ENCODE results near the gene CHTF8. TPM values are rescaled to one million over a fixed set of nuclear protein-coding genes. Genes with fewer than 3 reads are reported as not detected.

Gene CHTF8
- total RNA-seq, 4 donors from 2014 or later, result 95.8 to 124 (median 104) TPM

DNA sequence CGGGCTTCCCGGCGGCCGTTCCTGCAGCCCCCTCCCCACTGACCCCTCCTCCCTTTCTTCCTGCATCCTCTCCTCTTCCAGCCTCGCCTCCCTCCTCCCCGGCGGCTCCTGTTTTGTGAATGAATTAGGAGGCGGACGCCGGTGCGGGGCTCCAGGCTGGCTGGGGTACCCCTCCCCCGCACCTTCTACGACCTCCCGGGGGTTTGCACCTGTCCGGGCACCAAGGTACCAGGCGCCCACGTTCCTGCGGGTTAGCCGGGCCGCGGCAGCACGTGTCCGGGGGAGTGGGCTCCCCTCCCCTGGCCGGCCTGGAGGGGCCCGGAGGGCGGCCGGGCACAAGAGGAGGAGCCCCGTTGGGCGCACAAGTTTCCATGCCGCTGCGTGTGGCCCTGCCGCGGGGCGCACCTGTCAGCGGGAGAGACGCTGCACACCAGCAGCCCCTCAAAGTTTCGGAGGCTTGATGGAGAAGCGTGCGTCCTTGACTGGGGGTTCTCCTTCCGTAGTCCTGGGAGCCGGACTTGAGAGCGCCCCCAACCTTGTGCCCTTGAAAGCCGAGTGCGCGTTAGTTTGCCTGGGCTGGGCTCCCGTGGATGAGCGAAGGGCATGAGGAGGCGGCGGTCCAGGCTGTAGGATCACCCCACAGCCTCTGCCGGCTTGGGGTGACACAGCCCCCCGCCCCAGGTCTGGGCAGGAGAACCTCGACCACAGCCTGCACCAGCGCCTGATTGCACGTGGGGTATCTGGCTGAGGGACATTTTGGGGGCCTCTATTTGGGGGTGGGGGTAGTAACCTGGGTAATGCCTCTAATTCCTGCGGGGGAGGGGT, 25.7 kb downstream of the CHTF8 start:
- H3K4me1 ChIP-seq, result peaks cover 41 to 43% of the 10 kb centered on the region in 2 donors
- WGBS, 2 donors, result 3 to 4% methylated on average over 13 to 15 of the region's 55 CpGs
- DNase-seq, result peak in 1 of 2 donors; percentile 30
- H3K9me3 ChIP-seq, result no peaks in the 10 kb centered on the region
- H3K36me3 ChIP-seq, result peaks cover 0 to 6% of the 10 kb centered on the region in 2 donors
- H3K27me3 ChIP-seq, result no peaks in the 10 kb centered on the region
- H3K4me3 ChIP-seq (replicated peaks in 1 of 3), result peak overlapping the region; percentile 18 to 64 (median 61)
- peak overlapping the region in 2 of 3 donors; percentile 28 to 60 for H3K27ac ChIP-seq
- intact Hi-C loops (cut with DNase I), result loop anchor here (5.0 kb wide), 1 partner anchor 204 kb away; no protein-coding TSS in a partner anchor
- TF ChIP-seq CTCF (IDR thresholded peaks at IDR 0.05) (no peak), POLR2A (IDR thresholded peaks at IDR 0.05) (no peak)

DNA sequence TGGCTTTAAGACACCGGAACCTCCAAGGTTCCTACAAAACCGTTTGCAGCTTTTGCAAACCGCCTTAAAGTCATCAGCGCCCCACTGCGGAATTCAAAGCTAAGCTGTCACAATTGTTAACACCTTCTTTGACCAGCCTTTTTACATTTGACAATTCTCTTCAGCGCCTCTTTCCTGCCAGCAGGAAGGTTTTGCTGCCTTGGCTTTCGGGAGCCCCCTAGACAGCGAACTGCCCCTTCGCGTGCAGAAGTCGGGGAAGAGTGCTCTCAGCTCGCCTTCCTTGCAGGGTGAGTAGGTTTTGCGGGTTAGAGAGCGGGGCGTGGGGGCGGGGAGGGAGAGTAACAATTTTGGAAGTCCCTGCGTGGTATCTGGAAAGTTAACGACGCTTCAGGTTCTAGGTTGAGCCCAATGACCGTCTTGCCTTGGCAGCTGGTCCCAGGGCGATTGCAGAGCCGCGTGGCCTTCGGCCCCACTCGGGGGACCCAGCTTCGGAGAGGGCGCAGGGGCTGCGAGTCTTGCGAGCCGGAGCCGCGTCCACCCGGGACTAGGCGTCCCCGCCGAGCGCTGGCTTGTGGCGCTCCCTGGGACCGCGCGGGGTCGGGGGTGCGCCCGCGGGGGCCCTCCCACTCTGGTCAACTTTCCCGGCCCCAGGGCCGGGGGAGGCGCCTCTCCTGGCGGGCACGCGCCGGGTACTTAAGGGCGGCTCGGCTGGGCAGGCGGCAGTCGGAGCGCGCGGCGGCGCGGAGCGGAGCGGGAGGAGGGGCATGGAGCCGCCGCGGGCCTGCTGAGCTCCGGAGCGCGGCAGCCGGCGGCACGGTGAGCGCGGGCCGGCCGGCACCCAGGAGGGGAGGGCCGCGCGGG, 26.7 kb downstream of the CHTF8 start, which contains the start of gene HAS3:
Gene HAS3 (plus strand): TSS at position 153 of the 861 bp plus-strand sequence. CDS start 3,743 bp downstream, outside the sequence.
- H3K27ac ChIP-seq, result peak within 1 kb of the TSS; percentile 34 to 85 (median 63)
- H3K9me3 ChIP-seq, result no peaks in the 10 kb centered on the region
- peaks cover 0 to 6% of the 10 kb centered on the region in 2 donors for H3K36me3 ChIP-seq
- DNase-seq, result peak; percentile 82 to 85
- peak; percentile 72 to 97 for TF ChIP-seq POLR2A (IDR thresholded peaks at IDR 0.05)
- TF ChIP-seq CTCF (IDR thresholded peaks at IDR 0.05), result peak in 4 of 6 experiments; percentile 38 to 47 (median 43)
- H3K4me1 ChIP-seq, result peaks cover 47% of the 10 kb centered on the region in 2 donors
- no peaks in the 10 kb centered on the region for H3K27me3 ChIP-seq
- 0 to 1% methylated on average over 13 to 39 of the region's 80 CpGs for WGBS, 2 donors
- peak within 1 kb of the TSS; percentile 17 to 64 (median 61) for H3K4me3 ChIP-seq (replicated peaks in 1 of 3)
- intact Hi-C loops (cut with DNase I), result loop anchor here (5.0 kb wide), 1 partner anchor 203 kb away; no protein-coding TSS in a partner anchor

GRCh38 chr16:69100071-69100691, 32.2 kb downstream of the CHTF8 start:
- Histone ChIP-seq H3K36me3 (no peaks in the 10 kb centered on the region), H3K4me1 (peaks cover 33 to 49% of the 10 kb centered on the region in 2 donors), H3K27me3 (no peaks in the 10 kb centered on the region), H3K4me3 (replicated peaks in 1 of 3) (peak overlapping the region in 1 of 3 donors; percentile 2), H3K9me3 (no peaks in the 10 kb centered on the region), H3K27ac (peak overlapping the region; percentile 54 to 83 (median 77))
- intact Hi-C loops (cut with DNase I), result no loop called here
- peak; percentile 94 to 96 for DNase-seq
- TF ChIP-seq CTCF (IDR thresholded peaks at IDR 0.05) (no peak), POLR2A (IDR thresholded peaks at IDR 0.05) (peak in 1 of 2 donors; percentile 26)
- WGBS, 2 donors, result 27% methylated on average over 8 to 11 of the region's 11 CpGs

DNA sequence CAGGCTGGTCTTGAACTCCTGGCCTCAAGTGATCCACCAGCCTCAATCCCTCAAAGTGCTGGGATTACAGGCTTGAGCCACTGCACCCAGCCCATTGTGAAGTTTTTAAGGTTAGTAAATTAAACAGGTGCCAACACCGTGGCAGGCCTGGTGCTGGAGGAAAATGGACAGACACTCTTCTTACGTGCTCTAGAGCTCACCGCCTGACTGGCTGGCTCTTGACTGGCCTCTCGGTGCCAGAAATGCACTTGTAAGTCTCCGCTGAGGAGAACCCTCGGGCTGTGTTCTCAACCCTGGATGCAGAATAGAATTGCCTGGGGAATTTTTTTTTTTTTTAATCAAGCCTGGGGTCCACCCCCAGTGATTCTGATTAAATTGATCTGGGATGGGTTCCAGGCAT, 37.2 kb downstream of the CHTF8 start:
- WGBS, 2 donors, result 30% methylated on average over 6 of the region's 6 CpGs
- intact Hi-C loops (cut with DNase I), result no loop called here
- H3K27ac ChIP-seq, result peak overlapping the region; percentile 78 to 87 (median 84)
- H3K9me3 ChIP-seq, result no peaks in the 10 kb centered on the region
- H3K4me1 ChIP-seq, result peaks cover 23 to 40% of the 10 kb centered on the region in 2 donors
- no peaks in the 10 kb centered on the region for H3K27me3 ChIP-seq
- TF ChIP-seq POLR2A (IDR thresholded peaks at IDR 0.05), result no peak
- no peak for TF ChIP-seq CTCF (IDR thresholded peaks at IDR 0.05)
- DNase-seq, result peak; percentile 94 to 95
- no peaks in the 10 kb centered on the region for H3K36me3 ChIP-seq
- no peak overlapping the region for H3K4me3 ChIP-seq (replicated peaks in 1 of 3)

Measured in thyroid gland (tissue), 4 donors.